NCI-H82 treated with DMSO at 0.1 percent for 48 hours (cell line): ENCODE measurements around the gene CCDC32.

Experiments used
- DNase-seq: peaks from one replicate; lab custom pipeline; 2025; ENCODE audit not compliant: unreplicated experiment; lab: John Stamatoyannopoulos, UW

The CCDC32 gene

GRCh38 chr15:40567111-40567510 is 2.3 kb upstream of the CCDC32 start:
- peak; percentile 8 for DNase-seq

DNA sequence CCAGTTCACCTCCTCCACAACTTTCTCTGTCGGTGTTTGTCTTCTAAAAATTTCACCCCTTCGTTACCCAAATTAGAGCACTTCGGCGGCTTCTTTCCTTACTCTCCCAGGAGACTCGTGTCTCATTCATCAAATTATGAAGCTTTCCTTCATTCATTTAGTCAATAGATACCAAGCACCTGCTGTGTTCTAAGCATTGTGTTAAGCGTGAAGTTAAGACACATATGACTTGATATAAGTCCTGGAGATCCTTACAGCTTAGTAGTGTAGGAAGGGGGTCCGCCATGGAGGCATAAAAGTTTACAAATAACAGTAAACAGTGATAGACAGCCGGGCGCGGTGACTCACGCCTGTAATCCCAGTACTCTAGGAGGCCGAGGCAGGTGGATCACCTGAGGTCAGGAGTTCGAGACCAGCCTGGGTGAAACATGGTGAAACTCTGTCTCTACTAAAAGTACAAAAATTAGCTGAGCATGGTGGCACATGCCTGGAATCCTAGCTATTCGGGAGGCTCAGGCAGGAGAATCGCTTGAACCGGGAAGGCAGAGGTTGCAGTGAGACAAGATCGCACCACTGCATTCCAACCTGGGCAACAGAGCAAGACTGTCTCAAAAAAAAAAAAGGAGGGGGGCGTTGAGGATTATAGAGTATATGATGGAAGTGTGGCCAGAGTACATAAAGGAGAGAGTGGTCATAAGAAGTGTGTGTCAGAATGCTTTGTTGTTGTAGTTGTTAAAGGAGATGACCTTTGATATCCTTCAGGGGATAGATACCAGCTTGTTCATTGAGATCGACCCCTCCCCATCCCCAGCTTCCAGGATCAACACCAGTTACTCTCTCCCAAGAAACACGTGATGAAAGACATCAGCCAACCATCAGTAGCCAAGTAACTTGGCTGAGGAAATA is 744 bp upstream of the CCDC32 start:
- no peak for DNase-seq

DNA sequence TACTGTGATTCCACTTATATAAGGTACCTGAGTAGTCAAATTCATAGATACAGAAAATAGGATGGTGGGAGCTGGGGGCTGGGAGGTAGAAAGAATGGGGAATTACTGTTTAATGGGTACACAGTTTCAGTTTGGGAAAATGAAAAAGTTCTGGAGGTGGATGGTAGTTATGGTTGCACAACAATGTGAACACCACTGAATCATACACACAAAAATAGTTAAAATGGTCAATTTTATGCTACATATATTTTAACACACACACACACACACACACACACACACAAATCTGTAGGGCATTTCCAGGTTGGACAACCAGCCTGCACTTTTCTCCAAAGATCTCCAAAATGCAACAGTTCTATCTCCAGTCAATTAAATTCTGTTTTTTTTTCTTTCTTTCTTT is 1.4 kb downstream of the CCDC32 start:
- no peak for DNase-seq

- DNase-seq: no peak
These were observed 2.2 kb downstream of the CCDC32 start for GRCh38 chr15:40562691-40563090.

DNA sequence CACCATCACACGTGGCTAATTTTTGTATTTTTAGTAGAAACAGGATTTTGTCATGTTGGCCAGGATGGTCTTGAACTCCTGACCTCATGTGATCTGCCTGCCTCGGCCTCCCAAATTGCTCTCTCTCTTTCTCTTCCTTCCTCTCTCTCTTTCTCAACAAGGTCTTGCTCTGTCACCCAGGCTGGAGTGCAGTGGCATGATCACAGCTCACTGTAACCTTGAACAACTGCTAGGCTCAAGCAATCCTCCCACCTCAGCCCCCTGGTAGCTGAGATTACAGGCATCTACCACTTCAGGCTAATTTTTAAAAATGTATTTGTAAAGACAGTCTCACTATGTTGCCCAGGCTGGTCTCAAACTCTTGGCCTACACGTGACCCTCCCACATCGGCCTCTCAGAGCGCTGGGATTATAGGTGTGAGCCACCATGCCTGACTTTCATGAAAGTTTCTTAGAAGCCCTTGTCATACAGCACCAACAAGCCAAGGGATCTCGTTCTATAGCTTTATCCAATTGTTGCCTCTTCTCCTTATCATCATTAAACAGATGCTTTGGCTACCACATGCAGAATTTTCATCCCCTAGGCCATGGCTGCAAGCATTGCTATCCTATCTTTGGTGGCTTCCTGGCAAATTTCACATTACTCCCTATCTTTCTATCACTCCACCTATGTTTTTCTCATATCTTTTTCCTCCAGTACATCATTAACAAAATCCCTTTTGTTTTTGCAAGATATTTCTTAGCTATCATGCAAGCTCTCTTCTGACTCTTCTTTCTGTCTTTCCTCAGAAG is 5.7 kb downstream of the CCDC32 start:
- DNase-seq: no peak

- no peak for DNase-seq
These were observed 9.0 kb downstream of the CCDC32 start for GRCh38 chr15:40555876-40556275.

DNA sequence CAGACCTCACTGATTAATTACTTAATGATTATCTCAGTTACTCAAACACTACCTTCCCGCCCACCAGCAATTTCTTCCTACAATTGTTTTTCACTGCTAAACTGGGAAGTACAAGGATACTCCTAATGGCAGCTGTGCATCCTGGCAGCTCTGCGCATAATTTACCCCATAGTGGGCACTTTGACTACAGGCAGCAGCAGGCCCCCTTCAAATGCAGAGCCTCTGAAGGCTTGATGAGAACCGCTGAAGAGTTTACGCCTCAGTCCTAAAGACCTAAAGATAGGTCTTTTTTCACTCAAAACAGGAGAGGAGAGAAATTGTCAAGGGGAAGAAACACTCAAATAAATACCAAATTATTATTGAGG is 10.7 kb downstream of the CCDC32 start:
- no peak for DNase-seq

DNA sequence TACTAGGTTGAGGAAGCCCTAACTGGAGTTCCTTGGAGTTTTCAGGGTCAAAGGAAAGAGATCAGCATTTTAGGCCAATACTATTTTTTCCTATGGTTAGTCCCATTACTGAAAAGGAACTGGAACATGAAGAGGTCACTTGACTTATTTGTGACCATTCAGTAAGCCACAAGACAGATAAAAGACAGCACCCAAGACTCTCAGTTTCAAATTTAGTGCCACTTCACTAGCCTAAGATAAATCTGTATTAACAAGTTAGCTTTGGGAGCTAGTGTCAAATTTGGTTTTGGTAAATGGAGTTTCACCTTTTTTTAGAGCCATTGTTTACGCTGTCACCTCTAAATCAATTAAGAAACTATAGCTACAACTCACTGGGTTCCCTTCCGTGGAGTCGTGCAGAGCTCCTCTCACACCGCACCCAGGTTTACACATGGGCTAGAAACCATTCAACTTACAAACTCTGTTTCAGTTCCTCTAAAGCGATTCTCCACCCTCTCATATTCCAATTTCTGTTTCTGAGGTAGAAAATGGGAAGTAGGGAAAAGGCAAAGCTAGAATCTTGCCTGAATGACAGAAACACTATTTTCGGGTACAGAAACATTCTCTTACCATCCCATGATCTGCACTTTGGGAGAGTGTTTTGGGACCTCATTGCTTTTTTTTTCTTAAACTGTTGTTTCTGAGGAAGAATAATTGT is 14.4 kb downstream of the CCDC32 start:
- no peak for DNase-seq

- no peak for DNase-seq
These were observed 14.9 kb downstream of the CCDC32 start for GRCh38 chr15:40549894-40550293.

DNA sequence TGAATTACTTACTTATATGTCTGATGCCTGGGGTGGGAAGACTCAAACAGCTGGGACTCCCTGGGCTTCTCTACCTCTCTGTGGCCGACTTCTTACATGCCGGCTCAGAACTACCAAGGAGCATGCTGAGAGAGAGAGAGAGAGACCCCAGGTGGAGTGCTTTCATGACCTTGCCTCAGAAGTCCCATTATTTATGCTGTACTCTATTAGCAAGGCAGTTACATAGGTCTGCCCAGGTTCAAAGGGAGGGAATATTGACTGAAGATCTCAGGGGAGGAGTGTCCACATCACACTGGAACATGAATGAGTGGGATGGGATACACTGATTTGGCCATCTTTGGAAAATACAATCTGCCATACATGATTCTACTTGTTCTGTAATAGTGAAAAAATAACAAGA is 16.2 kb downstream of the CCDC32 start:
- no peak for DNase-seq

DNA sequence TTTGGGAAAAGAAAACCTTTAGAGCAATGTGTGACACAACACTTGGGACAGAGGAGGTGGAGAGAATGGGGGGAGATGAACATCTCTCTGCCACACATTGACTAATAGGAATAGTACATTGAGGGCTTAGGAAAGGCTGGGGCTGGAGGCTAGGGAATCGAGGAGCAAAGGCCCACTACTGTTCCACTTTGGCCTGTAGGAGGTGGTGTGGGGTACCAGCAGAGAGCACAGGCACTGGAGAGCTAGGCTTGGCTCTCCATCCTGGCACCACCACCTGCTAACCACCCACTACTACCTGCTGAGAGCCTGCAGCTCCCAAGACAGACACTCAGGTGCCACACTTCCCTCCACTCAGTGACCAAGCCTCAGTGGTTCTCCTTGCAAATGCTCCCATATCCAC is 19.4 kb downstream of the CCDC32 start:
- no peak for DNase-seq

DNA sequence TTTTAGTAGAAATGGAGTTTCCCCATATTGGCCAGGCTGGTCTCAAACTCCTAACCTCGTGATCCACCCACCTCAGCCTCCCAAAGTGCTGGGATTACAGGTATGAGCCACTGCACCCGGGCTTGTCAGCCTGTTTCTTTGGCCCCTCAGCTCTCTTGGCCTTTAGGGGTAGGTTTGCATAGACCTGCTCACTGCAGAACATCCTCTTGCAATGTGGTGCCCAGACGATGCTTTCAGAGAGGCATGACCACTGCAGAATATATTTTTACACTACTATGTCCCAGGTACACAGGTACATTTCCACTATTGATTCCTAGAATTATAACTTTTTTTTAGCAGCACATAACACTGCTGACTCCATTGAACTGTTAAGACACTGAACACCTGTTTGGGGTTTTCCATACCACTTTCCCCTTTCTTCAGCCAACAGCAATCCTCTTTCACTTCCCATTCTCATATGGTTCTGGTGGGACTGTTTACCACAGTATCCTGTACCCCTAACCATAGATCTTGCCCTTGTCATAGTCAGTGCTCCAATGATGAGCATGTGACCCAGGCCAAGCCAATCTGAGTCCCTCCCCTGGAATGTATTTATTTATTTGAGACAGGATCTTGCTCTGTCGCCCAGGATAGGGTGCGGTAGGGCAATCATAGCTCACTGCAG is 21.1 kb downstream of the CCDC32 start:
- no peak for DNase-seq

GRCh38 chr15:40543082-40543481 is 21.8 kb downstream of the CCDC32 start:
- DNase-seq: no peak

DNA sequence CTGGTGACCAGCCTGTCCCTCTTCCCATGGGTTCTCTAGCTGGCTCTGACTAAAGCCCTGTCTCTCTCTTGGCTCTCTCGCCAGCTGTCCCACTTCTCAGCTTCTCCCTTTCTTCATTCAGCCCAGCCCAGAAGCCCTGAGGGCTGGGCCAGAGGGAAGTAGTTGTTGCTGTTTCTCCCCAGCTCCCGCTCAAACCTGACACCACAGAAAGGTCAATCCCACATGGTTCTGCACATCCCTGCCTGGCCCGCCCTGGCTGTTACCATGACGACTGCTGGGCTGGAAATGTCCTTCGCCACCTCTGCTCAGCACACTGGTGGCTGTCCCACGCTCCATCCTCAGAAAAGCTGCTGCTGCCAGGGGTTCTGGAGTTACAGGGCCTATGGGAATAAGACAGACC is 25.9 kb downstream of the CCDC32 start:
- DNase-seq: no peak

DNA sequence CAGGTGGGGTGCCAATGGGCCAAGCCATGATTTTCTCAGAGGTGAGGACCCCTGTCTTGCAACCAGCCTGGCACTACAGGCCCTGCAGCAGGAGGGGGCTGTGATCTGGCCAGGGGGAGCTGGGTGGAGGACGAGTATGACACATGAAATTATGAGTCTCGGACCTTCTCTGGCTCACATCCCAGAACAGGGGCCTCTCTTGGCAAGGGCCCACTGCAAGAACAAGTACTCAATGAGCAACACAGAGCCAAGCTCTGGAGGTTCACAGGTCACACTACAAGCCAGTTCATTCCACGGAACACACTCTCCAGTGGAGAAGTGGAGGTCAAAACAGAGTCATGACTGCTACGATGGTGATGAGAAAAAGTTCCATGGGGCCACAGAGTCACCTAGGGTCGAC is 28.3 kb downstream of the CCDC32 start:
- no peak for DNase-seq

GRCh38 chr15:40534371-40534770 is 30.5 kb downstream of the CCDC32 start:
- DNase-seq: no peak

- no peak for DNase-seq
These were observed 31.0 kb downstream of the CCDC32 start for GRCh38 chr15:40533763-40534364.

GRCh38 chr15:40528801-40529200 is 36.0 kb downstream of the CCDC32 start:
- no peak for DNase-seq

DNA sequence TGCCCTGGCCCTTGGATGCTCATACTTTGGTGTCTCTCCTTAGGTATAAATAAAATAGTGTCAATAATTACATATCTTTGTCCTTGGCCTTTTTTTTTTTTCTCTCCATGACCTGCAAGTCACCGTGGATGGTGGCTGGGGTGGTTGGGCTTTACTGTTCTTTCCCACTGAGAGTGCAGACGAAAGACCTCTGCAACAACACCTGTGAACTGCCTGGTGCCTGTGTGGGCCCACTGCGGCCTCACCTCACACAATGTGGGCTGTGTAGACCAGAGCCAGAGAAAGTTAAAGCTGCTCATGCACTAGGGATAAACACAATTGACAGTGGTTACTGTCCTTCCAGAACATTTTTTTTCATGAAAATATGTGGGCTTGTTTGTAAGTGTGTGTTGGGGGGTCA is 39.0 kb downstream of the CCDC32 start:
- DNase-seq: no peak

- no peak for DNase-seq
These were observed 41.2 kb downstream of the CCDC32 start for GRCh38 chr15:40523611-40524010.

DNA sequence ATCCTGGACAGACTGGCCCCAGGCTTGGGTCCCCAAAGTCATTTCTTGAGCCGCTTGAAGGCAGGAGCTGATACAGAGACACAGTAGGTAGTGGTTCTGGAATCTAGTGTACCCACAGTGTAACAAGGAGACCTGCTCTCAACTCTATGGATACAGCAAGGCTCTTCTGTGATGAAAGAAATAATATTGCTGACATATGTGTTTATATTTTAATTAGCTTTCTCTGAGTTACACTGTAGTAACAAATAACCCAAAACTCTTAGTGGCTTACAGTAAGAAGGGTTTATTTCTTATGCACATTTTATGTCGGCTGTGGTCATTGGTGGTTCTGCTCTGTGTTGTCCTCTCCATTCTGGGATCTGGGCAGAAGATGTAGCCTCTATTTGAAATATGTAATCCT is 48.5 kb downstream of the CCDC32 start:
- DNase-seq: no peak
